ENCODE results near the gene CYTH4.

GRCh38 chr22:37308385-37309200, 26.3 kb downstream of the CYTH4 start:
- TF ChIP-seq POLR2A (IDR thresholded peaks at IDR 0.05; ENCODE audit: low read length): no peak
- no peak for TF ChIP-seq GATA1 (IDR thresholded peaks at IDR 0.05; ENCODE audit: low read depth, low read length)

All from erythroblast (primary cell).